ENCODE measurements around the gene DPH5. TPM values are rescaled to one million over a fixed set of nuclear protein-coding genes. Genes with fewer than 3 reads are reported as not detected.
"Not testable (repeated sequence)": the region's sequence is repeated elsewhere in the genome, so short reads cannot be mapped to it uniquely, and the experiment has no call there.

Gene DPH5
- total RNA-seq, 1 experiment from 2014 or later: 24.6 TPM

DNA sequence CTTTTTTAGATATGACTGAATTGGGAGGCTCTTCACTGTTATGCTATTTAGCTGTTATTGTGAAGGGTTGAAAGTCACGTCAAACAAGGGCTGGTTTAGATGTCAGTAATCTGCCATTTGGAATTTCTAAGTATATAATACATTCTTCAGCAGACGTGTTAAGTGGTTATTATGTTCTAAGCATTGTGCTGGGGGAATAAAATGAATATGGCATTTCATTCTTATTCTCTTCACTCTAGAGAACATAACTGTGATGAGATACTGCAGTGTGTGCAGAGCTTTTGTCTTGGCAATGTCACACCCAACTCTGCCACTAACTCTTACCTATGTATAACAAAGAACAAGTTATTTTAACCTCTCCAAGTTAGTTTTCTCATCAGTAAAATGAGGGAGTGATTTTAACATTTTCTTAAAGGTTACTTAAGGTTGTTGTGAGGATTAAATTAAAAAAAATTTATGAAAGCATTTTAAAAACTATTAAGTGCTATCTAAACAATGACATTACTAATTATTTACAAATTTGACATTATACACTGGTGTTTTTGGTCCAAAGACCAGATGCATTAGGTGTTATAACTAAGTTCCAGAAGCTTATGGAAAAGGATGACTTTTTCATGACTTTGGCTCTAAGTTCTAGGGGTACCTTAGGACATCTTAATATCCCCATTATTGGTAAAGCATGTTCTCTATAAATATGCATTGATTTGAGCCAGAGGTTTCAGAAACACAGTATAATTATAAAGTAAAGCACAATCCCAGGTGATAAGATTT lies 71.4 kb downstream of the DPH5 start:
- H3K9me3 ChIP-seq (replicated peaks): no peaks in the 10 kb centered on the region
- H3K4me3 ChIP-seq: no peak overlapping the region
- peaks cover 14% of the 10 kb centered on the region; the same call in 1 of the 2 replicates for H3K36me3 ChIP-seq
- DNase-seq (ENCODE audit: low read depth in 1 of 2, low spot score in 2 of 2): no peak
- peaks cover 25% of the 10 kb centered on the region for H3K4me1 ChIP-seq (replicated peaks)
- H3K27me3 ChIP-seq (replicated peaks): no peaks in the 10 kb centered on the region
- no peak overlapping the region for H3K27ac ChIP-seq

DNA sequence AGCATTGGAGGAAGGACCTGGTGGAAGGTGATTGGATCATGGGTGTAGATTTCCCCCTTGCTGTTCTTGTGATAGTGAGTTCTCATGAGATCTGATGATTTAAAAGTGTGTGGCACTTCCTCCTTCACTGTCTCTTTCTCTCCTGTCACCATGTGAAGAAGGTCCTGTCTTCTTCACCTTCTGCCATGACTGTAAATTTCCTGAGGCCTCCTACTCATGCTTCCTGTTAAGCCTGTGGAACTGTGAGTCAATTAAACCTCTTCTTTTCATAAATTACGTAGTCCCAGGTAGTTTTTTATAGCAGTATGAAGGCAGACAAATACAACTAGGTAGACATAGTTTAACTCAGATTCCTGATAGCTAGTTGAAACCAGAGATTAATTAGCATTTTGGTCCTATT lies 72.6 kb downstream of the DPH5 start:
- DNase-seq (ENCODE audit: low read depth in 1 of 2, low spot score in 2 of 2); H3K27ac ChIP-seq; H3K27me3 ChIP-seq (replicated peaks); H3K9me3 ChIP-seq (replicated peaks); H3K4me3 ChIP-seq: not testable (repeated sequence)
- Histone ChIP-seq H3K36me3 (peaks cover 15% of the 10 kb centered on the region; the same call in 1 of the 2 replicates), H3K4me1 (replicated peaks) (peaks cover 30% of the 10 kb centered on the region)

DNA sequence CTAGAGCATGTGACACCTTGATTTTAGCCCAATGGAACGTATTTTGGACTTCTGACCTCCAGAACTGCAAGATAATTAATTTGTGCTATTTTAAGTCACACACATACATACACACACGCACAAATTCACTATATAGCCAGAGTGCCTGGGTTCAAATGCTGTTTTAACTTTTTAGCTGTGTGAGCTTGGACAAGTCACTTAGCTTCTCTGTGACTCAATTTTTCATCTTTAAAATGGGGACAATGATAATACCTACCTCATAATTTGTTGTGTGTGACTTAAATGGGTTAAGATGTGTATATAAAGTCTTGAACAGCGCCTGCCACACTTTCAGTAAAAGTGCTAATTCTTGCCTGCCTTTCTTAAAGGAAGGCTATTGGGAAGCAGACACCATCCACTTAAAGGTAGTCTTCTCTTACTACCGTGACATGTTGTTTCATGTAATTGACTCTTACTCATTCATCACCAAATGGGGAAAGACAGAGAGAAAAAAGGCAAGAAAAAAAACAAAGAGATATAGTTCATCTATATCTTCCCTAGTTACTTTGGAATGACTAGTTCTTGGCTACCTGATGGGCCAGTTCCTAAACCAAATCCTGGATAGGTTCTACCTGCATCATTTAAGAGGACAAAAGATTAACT lies 73.4 kb downstream of the DPH5 start:
- DNase-seq (ENCODE audit: low read depth in 1 of 2, low spot score in 2 of 2): no peak
- H3K9me3 ChIP-seq (replicated peaks): no peaks in the 10 kb centered on the region
- H3K4me3 ChIP-seq: no peak overlapping the region
- peaks cover 18% of the 10 kb centered on the region; the same call in 1 of the 2 replicates for H3K36me3 ChIP-seq
- H3K27ac ChIP-seq: no peak overlapping the region
- peaks cover 30% of the 10 kb centered on the region for H3K4me1 ChIP-seq (replicated peaks)
- no peaks in the 10 kb centered on the region for H3K27me3 ChIP-seq (replicated peaks)

DNA sequence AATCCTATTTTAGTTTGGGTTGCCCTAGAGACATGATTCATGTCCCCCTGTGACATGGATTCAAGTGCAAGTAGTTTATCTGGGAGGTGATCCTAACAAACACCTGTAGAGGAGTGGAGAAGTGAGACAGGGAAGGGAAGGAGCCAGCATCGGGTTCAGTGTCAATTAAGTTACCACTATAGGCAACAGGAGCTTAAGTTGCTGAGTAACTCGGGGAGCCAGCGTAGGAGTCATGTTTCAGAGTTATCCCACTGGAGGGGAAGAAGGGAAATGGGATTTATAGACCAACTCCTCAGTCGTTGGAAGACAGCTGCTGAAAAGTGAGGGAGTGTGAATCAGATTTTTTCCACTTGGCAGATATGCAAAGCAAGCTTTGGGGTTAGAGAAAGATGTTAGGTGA lies 74.8 kb downstream of the DPH5 start:
- Histone ChIP-seq H3K36me3 (peaks cover 18% of the 10 kb centered on the region; the same call in 1 of the 2 replicates), H3K9me3 (replicated peaks) (no peaks in the 10 kb centered on the region), H3K27me3 (replicated peaks) (no peaks in the 10 kb centered on the region), H3K4me1 (replicated peaks) (peaks cover 23% of the 10 kb centered on the region), H3K4me3 (no peak overlapping the region), H3K27ac (no peak overlapping the region)
- no peak for DNase-seq (ENCODE audit: low read depth in 1 of 2, low spot score in 2 of 2)

DNA sequence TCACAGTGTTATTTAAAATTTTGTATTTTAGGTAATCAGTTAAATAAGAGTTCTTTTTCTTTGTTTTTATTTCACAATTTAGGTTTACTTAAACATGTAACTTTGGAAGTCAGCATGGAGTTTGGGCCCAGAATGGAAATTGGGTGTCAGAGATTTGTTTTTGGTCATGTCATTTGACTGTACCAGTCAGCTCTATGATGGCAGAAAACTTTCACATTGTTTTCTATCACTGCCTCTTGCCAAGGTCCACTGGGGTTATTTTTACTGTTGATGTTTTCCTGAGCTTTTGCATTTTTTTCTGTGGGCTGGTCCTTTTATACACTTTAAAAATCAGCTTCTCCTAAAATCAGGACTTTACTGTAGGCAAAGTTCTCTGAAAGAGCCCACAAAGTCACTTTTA lies 75.2 kb downstream of the DPH5 start:
- Histone ChIP-seq H3K27me3 (replicated peaks) (no peaks in the 10 kb centered on the region), H3K9me3 (replicated peaks) (no peaks in the 10 kb centered on the region), H3K36me3 (peaks cover 18% of the 10 kb centered on the region; the same call in 1 of the 2 replicates), H3K27ac (no peak overlapping the region), H3K4me3 (no peak overlapping the region), H3K4me1 (replicated peaks) (peaks cover 21% of the 10 kb centered on the region)
- DNase-seq (ENCODE audit: low read depth in 1 of 2, low spot score in 2 of 2): no peak

DNA sequence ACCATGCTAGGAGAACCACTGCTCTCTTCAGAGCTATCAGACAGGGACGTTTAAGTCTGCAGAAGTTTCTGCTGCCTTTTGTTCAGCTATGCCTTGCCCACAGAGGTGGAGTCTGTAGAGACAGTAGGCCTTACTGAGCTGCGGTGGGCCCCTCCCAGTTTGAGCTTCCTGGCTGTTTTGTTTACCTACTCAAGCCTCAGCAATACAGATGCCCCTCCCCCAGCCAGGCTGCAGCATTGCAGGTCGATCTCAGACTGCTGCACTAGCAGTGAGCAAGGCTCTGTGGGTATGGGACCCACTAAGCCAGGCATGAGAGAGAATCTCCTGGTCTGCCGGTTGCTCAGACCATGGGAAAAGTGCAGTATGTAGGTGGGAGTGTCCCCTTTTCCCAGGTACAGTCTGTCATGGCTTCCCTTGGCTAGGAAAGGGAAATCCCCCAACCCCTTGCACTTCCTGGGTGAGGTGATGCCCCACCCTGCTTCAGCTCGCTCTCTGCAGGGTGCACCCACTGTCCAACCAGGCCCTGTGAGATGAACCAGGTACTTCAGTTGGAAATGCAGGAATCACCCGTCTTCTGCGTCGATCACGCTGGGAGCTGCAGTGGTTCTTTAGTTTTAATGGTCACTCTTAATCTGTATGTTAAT lies 75.9 kb downstream of the DPH5 start:
- not testable (repeated sequence) for H3K27ac ChIP-seq; H3K4me3 ChIP-seq; H3K27me3 ChIP-seq (replicated peaks); H3K9me3 ChIP-seq (replicated peaks)
- peaks cover 21% of the 10 kb centered on the region for H3K4me1 ChIP-seq (replicated peaks)
- peak; percentile 16 to 60 for DNase-seq (ENCODE audit: low read depth in 1 of 2, low spot score in 2 of 2)
- H3K36me3 ChIP-seq: peaks cover 18% of the 10 kb centered on the region; the same call in 1 of the 2 replicates

DNA sequence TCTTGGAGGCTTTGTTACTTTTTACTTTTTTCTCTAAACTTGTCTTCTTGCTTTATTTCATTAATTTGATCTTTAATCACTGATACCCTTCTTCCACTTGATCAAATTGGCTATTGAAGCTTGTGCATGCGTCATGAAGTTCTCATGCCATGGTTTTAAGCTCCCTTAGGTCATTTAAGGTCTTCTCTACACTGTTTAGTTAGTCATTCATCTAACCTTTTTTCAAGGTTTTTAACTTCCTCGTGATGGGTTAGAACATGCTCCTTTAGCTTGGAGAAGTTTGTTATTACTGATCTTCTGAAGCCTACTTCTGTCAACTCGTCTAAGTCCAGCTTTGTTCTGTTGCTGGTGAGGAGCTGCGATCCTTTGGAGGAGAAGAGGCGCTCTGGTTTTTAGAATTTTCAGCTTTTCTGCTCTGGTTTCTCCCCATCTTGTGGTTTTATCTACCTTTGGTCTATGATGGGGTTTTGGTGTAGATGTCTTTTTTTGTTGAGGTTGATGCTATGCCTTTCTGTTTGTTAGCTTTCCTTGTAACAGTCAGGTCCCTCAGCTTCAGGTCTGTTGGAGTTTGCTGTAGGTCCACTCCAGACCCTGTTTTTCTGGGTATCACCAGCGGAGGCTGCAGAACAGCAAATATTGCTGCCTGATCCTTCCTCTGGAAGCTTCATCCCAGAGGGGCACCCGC lies 76.7 kb downstream of the DPH5 start:
- not testable (repeated sequence) for H3K9me3 ChIP-seq (replicated peaks); DNase-seq (ENCODE audit: low read depth in 1 of 2, low spot score in 2 of 2); H3K27ac ChIP-seq; H3K27me3 ChIP-seq (replicated peaks); H3K4me3 ChIP-seq
- peaks cover 13% of the 10 kb centered on the region for H3K4me1 ChIP-seq (replicated peaks)
- peaks cover 18% of the 10 kb centered on the region; the same call in 1 of the 2 replicates for H3K36me3 ChIP-seq

DNA sequence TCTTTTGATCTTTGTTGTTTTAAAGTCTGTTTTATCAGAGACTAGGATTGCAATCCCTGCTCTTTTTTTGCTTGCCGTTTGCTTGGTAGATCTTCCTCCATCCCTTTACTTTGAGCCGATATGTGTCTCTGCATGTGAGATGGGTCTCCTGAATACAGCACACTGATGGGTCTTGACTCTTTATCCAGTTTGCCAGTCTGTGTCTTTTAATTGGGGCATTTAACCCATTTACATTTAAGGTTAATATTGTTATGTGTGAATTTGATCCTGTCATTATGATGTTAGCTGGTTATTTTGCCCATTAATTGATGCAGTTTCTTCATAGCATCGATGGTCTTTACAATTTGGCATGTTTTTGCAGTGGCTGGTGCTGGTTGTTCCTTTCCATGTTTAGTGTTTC lies 77.8 kb downstream of the DPH5 start:
- H3K27ac ChIP-seq; H3K9me3 ChIP-seq (replicated peaks); H3K4me3 ChIP-seq; DNase-seq (ENCODE audit: low read depth in 1 of 2, low spot score in 2 of 2); H3K27me3 ChIP-seq (replicated peaks): not testable (repeated sequence)
- Histone ChIP-seq H3K4me1 (replicated peaks) (peaks cover 12% of the 10 kb centered on the region), H3K36me3 (peaks cover 22% of the 10 kb centered on the region)

DNA sequence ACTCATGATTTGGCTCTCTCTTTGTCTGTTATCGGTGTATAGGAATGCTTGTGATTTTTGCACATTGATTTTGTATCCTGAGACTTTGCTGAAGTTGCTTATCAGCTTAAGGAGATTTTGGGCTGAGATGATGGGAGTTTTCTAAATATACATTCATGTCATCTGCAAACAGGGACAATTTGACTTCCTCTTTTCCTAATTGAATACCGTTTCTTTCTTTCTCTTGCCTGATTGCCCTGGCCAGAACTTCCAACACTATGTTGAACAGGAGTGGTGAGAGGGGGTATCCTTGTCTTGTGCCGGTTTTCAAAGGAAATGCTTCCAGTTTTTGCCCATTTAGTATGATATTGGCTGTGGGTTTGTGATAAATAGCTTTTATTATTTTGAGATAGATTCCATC lies 79.5 kb downstream of the DPH5 start:
- peaks cover 12% of the 10 kb centered on the region for H3K4me1 ChIP-seq (replicated peaks)
- not testable (repeated sequence) for H3K4me3 ChIP-seq; H3K27ac ChIP-seq; H3K27me3 ChIP-seq (replicated peaks); H3K9me3 ChIP-seq (replicated peaks); DNase-seq (ENCODE audit: low read depth in 1 of 2, low spot score in 2 of 2)
- peaks cover 18% of the 10 kb centered on the region for H3K36me3 ChIP-seq

DNA sequence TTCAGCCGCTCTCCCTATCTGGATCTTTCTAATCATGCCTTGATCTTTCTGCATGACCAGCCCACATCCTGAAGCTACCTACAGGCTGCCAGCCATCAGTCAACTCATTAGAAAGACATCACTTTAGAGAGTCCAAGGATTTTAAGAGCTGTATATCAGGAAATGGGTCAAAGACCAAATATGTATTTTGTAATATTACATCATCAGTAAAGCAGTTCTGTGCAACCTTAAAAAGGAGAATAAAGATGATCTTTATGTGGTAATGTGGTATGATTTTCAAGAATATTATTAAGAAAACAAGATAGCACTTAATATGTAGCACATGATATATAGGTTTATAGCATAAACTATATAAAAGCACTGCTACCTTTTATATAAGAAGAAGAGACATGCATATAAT lies 82.1 kb downstream of the DPH5 start:
- Histone ChIP-seq H3K27ac (no peak overlapping the region), H3K4me3 (no peak overlapping the region), H3K4me1 (replicated peaks) (no peaks in the 10 kb centered on the region; the same call in 1 of the 2 replicates), H3K9me3 (replicated peaks) (no peaks in the 10 kb centered on the region), H3K27me3 (replicated peaks) (no peaks in the 10 kb centered on the region), H3K36me3 (peaks cover 27% of the 10 kb centered on the region)
- no peak for DNase-seq (ENCODE audit: low read depth in 1 of 2, low spot score in 2 of 2)

DNA sequence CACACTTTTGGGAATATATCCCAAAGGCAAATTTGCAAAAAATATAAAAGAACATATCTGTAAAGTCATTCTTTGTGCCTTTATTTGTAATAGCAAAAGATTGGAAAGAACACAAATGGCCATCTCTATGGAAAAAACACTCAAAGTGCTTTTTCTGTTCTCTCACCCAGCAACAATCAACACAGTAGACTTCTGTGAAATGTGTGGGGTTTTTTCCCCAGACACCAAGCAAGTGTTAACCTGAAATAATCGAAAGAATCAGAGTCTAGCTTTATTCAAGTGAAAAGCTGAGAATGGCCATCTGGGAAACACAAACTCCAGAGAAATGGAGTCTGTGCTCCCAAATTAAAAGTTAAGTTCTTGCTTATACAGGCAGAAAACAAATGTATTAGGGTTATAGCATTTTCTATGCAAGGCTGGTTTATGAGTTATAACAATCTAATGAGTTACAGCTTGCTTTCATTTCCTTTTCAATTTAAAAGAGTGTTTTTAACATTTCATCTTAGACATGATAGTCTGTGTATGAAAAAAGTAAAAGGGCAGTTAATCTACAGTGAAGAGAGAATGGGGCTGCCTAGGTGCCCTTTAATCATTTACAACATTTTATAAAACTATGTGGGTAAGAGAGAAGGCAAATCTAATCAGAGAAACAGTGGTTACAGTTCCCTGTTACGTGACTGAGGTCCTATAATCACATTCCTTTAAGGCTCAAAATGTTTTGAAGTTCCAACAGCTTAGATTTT lies 83.1 kb downstream of the DPH5 start:
- no peak for DNase-seq (ENCODE audit: low read depth in 1 of 2, low spot score in 2 of 2)
- Histone ChIP-seq H3K36me3 (peaks cover 26% of the 10 kb centered on the region), H3K4me1 (replicated peaks) (no peaks in the 10 kb centered on the region), H3K4me3 (no peak overlapping the region), H3K27ac (no peak overlapping the region), H3K9me3 (replicated peaks) (no peaks in the 10 kb centered on the region), H3K27me3 (replicated peaks) (no peaks in the 10 kb centered on the region)

DNA sequence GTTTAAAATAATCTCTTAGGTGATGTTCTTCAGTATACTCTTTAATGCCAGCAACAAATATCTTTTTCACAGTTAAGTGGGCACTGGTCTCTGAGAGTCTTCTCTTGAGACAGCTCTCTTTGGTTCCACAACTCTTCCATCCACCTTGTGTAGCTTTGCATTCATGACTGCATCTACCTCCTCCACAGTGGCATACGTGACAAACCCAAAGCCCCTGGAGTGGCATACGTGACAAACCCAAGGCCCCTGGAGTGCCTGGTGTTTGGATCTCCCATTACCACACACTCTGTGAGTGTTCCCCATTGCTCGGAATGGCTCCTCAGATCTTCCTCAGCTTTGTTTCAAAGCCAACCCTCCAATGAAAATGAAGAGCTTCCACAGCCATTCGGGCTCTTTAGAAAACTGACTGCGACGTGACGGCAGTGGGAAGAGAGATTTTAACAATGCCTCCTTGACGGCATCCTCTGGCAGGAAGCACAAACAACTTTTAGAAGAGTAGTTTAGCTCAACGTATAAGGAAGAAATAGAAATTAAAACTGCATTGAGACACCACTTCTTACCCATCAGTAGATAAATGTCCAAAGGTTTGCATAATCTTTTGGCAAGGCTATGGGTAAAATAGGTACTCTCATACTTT lies 83.9 kb downstream of the DPH5 start:
- no peak overlapping the region for H3K27ac ChIP-seq
- no peak overlapping the region for H3K4me3 ChIP-seq
- H3K9me3 ChIP-seq (replicated peaks): no peaks in the 10 kb centered on the region
- H3K27me3 ChIP-seq (replicated peaks): no peaks in the 10 kb centered on the region
- peaks cover 27% of the 10 kb centered on the region for H3K36me3 ChIP-seq
- no peak for DNase-seq (ENCODE audit: low read depth in 1 of 2, low spot score in 2 of 2)
- H3K4me1 ChIP-seq (replicated peaks): no peaks in the 10 kb centered on the region

DNA sequence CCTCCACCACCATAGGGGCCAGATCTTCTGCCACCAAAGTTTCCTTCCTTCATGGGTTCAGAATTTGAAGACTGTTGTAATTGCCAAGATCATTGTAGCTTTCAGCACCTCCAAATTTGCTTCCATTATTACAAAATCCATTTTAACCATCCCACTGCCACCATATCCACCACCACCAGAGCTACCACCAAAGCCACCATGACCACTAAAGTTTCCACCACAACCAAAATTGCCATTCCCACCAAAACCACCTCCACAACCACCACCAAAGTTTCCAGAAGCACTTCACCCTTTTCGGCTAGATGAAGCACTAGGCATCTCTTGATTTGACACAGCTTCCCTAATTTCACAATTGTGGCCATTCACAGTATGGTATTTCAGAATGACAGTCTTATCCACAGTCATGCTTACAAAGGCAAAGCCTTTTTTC lies 84.5 kb downstream of the DPH5 start:
- H3K36me3 ChIP-seq: peaks cover 33% of the 10 kb centered on the region
- DNase-seq (ENCODE audit: low read depth in 1 of 2, low spot score in 2 of 2): no peak
- H3K27ac ChIP-seq: no peak overlapping the region

More for the DNA sequence above, 84.5 kb downstream of the DPH5 start:
- no peaks in the 10 kb centered on the region for H3K27me3 ChIP-seq (replicated peaks)
- H3K4me1 ChIP-seq (replicated peaks): no peaks in the 10 kb centered on the region
- H3K9me3 ChIP-seq (replicated peaks): no peaks in the 10 kb centered on the region
- H3K4me3 ChIP-seq: no peak overlapping the region
